Astrocyte (in vitro differentiated cells and primary cell): ENCODE measurements around the gene FNDC7.

Experiments
- CTCF ChIP-seq: IDR thresholded peaks from 2 replicates; pipeline ENCODE4 v1.5.1; 2011; ENCODE audit warnings: low read depth, mild to moderate bottlenecking, inconsistent platforms, low read length, moderate library complexity; ENCODE audit not compliant: insufficient read depth
- EZH2 ChIP-seq: IDR thresholded peaks from 2 replicates; pipeline ENCODE4 v1.6.1; 2012; ENCODE audit warnings: mild to moderate bottlenecking, low read length, inconsistent platforms; ENCODE audit not compliant: insufficient read depth

- TF ChIP-seq CTCF: no peak
- no peak for TF ChIP-seq EZH2
These were observed 33.3 kb downstream of the FNDC7 start for GRCh38 chr1:108745980-108746381.
